Activated T-helper 1 cell treated with Interleukin-2 at 50 U/mL for 16 hours (primary cell): ENCODE data around the gene GTPBP1.

ENCODE experiments used
- DNase-seq: peaks from one replicate; pipeline ENCODE4 v3.0.0-alpha.2; 2020; ENCODE audit warnings: low read depth

The GTPBP1 gene

GRCh38 chr22:38741576-38741975 lies 35.8 kb downstream of the GTPBP1 start:
- no peak for DNase-seq

DNA sequence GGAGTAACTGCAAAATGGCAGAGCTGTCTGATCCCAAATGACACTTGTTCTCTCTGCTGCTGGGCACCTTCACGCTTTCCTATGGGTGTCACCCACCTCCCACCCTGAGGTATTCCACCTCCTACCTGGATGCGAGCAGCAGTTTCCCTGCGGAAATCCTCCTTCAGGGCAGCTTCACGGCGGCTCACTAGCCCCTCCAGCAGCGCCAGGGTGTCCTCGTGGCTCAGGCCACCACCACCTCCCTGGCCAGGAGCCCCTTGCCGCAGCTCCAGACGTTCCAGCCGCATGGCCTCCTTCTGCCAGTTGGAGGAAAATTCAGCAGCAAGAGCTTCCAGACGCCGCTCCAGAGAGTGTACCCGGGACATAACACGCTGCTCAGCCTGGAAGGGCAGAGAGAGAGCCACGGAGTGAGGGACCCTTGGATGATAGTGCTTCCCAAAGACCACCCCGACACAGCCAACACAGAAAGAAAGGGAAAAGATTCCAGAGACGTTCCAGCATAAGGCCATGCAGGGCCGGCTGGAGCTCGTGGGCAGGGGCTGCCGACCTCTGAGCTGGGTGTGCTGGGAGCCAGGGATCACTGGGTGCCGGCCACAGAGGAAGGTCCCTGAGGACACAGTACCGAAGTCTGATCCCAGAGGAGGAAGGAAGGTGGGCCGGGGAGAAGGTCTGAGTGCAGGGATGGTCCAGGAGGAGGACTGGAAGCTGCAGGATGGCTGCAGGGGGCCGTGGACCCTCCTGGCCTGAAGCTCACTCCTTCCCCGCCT lies 36.6 kb downstream of the GTPBP1 start:
- DNase-seq, result no peak

- DNase-seq, result no peak
These were observed 39.2 kb downstream of the GTPBP1 start for GRCh38 chr22:38744981-38745380.

GRCh38 chr22:38745676-38746460 lies 40.1 kb downstream of the GTPBP1 start:
- DNase-seq, result no peak

GRCh38 chr22:38748487-38749136 lies 42.9 kb downstream of the GTPBP1 start:
- DNase-seq, result no peak

GRCh38 chr22:38750104-38750503 lies 44.4 kb downstream of the GTPBP1 start:
- DNase-seq, result no peak

DNA sequence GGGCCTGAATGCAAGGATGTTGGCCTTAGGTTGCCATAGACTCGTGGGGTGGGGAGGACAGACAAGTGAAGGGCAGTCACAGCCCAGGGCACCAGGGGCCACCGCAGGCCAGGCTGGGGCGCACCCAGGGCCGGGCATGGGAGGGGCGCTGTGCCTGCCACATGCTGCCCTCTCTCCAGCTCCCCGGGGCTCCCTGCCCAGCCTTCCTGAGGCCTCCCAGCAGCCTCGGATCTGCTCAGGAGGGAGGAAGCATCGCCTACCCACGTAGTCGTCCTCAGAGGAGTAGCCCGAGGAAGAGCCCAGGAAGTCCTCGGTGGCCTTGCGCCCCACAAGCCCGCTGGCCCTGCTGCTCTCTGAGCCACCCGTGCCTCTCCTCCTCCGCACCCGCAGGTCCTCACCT lies 44.9 kb downstream of the GTPBP1 start:
- no peak for DNase-seq

DNA sequence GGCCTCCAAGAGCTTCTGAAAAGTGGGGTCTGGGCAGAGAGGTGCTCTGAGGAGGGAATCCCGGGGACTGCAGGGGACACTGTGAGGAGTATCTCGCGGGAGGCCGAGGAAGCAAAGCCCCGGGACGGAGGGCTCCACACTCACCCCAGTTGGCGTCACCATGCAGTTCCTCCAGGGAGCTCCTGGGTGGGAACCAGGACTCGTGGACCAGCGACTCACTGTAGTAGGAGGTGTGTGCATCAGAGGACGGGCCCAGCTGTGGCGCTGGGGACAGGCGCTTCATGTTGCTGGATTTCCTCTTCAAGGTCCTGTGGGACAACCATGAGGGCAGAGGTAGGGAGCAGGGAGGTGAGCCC lies 45.3 kb downstream of the GTPBP1 start:
- DNase-seq, result no peak

GRCh38 chr22:38751422-38752346 lies 45.9 kb downstream of the GTPBP1 start:
- DNase-seq, result peak; percentile 75

- DNase-seq, result no peak
These were observed 48.4 kb downstream of the GTPBP1 start for GRCh38 chr22:38753948-38754750.

DNA sequence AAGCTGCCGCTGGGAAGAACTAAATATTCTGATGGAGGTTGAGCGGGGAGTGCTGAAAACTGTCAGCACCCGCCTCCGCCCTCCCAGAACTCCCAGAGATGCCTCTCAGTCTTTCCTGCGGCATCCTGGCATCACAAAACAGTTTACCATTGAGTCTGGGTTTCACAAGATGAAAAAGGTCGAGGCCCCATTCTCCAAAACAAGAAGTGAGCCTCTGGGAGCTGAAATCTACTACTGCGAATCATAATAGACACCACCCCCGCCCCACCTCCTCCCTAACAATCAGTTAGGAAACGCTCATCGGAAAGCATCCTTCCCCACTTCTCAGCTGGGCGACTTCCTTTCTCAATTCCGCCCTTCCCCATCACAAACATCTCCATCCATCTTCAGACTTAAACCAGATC lies 49.0 kb downstream of the GTPBP1 start:
- no peak for DNase-seq

DNA sequence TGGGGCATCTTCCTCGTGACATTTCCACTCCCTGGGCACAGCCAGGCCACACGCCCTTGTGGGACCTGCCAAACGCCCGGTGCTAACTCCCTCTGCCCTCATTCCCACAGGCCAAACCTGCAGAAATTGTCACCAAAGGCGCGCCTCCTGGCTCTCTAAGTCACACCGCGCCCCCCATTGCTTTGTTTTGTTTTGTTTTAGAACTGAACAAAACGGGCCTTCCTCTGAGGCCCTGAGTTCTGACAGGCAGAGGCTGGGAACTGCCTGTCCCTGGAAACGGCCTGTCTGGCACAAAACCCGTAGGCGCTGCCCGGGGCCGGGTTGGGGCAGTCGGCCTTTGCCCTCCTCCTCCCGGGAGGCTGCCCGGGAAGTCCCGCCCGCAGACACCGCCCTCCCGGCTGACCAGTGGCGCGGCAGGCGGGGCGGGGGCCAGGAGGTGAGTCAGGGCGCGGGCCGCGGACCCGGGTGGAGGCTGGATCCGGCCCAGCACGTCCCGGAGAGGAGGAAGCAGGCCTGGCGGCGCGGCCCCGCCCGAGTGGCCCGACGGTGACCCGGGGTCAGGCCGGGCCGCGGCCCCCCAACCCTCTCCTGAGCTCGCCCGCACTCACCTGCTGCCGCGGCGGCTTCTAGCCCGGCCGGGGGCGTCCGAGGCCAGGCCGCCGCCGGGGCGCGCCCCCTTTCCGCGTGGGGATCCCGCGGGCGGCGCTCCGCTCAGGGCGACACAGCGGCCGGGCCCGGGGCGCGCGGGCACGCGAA lies 49.6 kb downstream of the GTPBP1 start:
- DNase-seq, result no peak

GRCh38 chr22:38755911-38756532 lies 50.3 kb downstream of the GTPBP1 start, which contains the start of gene SUN2:
Gene SUN2, minus strand, starts transcription at chr22:38755998. Its CDS starts 3,370 bp downstream, at chr22:38752628.
- peak; percentile 92 for DNase-seq

GRCh38 chr22:38756711-38757463 lies 51.1 kb downstream of the GTPBP1 start:
- DNase-seq, result no peak

DNA sequence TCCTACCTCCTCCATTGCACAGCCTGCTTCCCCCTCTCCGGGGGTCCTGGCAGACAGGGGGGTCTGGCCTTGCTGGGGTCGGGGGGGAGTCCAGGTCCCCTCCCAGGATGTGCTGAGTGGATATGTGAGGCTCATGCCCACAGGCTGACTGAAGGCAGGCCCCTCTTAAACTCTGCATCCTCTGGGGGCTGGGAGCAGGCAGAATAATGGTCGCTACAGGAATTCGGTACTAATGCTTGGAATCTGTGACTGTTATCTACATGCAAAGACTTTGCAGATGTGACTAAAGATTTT lies 51.7 kb downstream of the GTPBP1 start:
- DNase-seq, result no peak

- DNase-seq, result peak; percentile 54
These were observed 52.7 kb downstream of the GTPBP1 start for GRCh38 chr22:38758276-38758945.

DNA sequence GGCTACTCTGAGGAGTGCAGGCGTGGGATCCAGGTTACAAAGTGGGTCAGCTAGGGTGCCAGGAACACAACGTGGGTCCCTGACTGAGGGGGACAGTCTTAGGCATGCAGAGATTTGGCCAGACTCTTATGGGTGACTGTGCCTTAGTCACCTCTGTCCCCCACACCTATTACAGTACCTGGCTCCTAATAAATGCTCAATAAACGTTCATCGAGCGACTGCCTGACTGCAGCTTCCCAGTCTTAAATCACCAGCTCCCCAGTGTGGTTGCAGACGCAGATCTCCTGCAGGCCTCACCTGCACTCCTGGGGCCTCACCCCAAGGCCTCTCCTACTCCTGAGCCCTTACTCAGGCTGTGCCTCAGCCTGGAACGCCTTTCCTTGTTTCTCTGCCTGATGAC lies 53.3 kb downstream of the GTPBP1 start:
- no peak for DNase-seq

- DNase-seq, result no peak
These were observed 54.9 kb downstream of the GTPBP1 start for GRCh38 chr22:38760477-38761201.
